D721Med (cell line): ENCODE data around the gene VPS16.

Source experiments
- DNase-seq: peaks from one replicate; pipeline ENCODE4 v3.0.0; 2011; ENCODE audit warnings: low spot score; ENCODE audit not compliant: insufficient read length
- FAIRE-seq: peaks from 2 replicates; lab custom pipeline; 2011; peaks lifted over from hg19 to GRCh38; lab: Jason Lieb, UNC
- TF ChIP-seq, protein P1 (sequence below): IDR thresholded peaks from 2 replicates; pipeline ENCODE4 v1.5.1; 2012; ENCODE audit warnings: mild to moderate bottlenecking, control low read depth; ENCODE audit not compliant: insufficient read depth; ENCODE audit errors: missing control alignments

Gene VPS16

GRCh38 chr20:2871661-2872458 lies 31.3 kb downstream of the VPS16 start:
- no peak for FAIRE-seq

DNA sequence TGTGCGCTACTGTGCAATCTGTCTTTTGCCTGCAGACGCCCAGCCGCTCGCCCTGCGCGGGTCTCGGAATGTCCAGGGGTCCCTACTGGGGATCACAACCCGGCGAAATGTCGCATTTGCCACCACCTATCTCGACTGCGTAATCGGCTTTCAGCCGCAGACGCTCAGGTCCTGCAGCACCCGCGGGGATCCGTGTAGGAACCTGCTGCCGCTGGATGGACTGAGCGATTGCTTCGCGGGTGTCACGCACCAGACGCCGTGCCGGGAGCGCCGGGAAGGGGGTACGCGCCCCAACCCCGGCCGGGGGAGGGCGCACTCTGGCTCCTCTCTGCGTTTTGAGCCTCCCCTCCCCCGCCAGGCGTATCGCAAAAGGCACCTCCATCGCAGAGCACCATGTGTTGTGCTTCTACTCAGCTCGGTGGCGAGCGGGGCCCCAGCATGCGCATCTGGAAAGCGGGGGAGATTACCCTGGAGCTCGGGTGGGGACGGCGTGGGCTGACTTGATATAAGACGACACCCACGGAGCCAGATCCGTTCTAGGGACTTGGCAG lies 32.0 kb downstream of the VPS16 start:
- DNase-seq (no peak), FAIRE-seq (no peak)
- TF ChIP-seq, protein P1, sequence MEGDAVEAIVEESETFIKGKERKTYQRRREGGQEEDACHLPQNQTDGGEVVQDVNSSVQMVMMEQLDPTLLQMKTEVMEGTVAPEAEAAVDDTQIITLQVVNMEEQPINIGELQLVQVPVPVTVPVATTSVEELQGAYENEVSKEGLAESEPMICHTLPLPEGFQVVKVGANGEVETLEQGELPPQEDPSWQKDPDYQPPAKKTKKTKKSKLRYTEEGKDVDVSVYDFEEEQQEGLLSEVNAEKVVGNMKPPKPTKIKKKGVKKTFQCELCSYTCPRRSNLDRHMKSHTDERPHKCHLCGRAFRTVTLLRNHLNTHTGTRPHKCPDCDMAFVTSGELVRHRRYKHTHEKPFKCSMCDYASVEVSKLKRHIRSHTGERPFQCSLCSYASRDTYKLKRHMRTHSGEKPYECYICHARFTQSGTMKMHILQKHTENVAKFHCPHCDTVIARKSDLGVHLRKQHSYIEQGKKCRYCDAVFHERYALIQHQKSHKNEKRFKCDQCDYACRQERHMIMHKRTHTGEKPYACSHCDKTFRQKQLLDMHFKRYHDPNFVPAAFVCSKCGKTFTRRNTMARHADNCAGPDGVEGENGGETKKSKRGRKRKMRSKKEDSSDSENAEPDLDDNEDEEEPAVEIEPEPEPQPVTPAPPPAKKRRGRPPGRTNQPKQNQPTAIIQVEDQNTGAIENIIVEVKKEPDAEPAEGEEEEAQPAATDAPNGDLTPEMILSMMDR: no peak

More at GRCh38 chr20:2871661-2872458, 31.3 kb downstream of the VPS16 start:
- DNase-seq: no peak
- TF ChIP-seq, protein P1: no peak

DNA sequence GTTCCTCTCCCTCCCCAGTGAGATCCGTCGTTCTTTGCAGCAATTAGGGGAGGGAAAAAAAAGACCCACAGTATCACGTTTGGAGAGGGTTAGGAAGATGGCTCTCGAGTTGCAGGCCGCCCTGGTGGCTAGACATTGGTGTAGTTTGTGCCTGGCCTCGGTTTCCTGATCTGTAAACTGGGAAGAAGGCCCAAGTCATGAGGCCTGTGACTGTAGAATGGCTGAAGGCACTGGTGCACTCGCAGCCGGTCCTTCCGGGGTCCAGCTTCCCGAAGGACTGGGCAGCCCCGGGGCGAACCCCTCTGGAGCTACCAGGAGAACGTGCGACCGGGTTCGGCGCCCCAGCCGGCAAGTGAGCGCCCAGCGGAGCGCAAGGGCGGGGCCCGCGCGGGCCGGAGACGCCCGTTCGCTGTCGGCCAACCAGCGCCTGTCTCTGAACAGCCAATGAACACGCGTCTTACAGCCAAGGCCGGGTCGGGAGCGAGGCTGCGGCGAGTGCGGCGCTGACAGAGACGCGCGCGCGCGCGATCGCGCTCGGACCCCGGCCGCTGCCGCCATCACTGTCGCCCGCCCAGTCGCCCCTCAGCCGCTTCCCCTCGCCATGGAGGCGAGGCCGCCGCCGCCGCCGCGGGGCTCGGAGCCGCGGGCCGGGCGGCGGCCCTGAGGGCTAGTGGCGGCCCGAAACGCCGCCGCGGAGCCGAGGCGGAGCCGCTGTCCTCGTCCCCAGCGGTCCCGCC lies 32.6 kb downstream of the VPS16 start, which contains the start of gene PTPRA:
TSS of gene PTPRA (plus strand) at position 472 of the 737 bp plus-strand sequence. CDS start 90,797 bp downstream, outside the sequence.
- TF ChIP-seq, protein P1: no peak
- DNase-seq (peak; percentile 35), FAIRE-seq (no peak)

- TF ChIP-seq, protein P1: no peak
- FAIRE-seq (no peak), DNase-seq (no peak)
Measured at GRCh38 chr20:2873747-2874041, 33.1 kb downstream of the VPS16 start.

- FAIRE-seq (no peak), DNase-seq (no peak)
- TF ChIP-seq, protein P1: no peak
Measured at GRCh38 chr20:2874456-2874855, 33.9 kb downstream of the VPS16 start.

GRCh38 chr20:2875690-2876203 lies 35.2 kb downstream of the VPS16 start:
- FAIRE-seq: no peak
- TF ChIP-seq, protein P1: no peak
- DNase-seq: no peak

DNA sequence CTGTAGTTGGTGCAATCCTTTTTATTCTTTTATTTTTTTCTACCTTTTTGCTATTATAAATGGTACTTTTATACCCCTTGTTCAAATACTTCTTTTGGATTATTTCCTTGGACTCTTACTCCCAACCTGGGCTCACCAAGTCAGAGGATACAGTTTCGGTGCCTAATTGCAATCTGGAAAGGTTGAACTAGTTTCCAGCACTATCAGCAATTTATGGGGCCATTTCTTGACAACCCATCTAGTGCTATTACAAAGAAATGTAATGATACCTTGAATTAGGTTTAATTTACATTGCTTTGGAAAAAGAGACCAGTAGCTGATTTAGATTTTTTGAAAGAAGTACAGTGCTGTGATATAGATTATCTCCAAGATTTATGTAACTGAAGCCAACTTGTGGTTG lies 38.0 kb downstream of the VPS16 start:
- FAIRE-seq (no peak), DNase-seq (no peak)
- TF ChIP-seq, protein P1: no peak
